Astrocyte of the hippocampus (primary cell): ENCODE measurements around the gene ZFYVE26.
A peak's percentile ranks its signal among the peaks of the same experiment; 100 is the strongest.
"Not testable (repeated sequence)": the region's sequence is repeated elsewhere in the genome, so short reads cannot be mapped to it uniquely, and the experiment has no call there.

ENCODE experiments used
- DNase-seq: peaks from one replicate; pipeline ENCODE4 v3.0.0; 2011; ENCODE audit warnings: low read depth, low spot score

ZFYVE26 gene

GRCh38 chr14:67816326-67817002 lies at the start of gene ZFYVE26:
Gene ZFYVE26, minus strand, starts transcription at chr14:67816590. Its CDS starts 627 bp downstream, at chr14:67815963.
- DNase-seq, result peak; percentile 97

GRCh38 chr14:67863223-67863622 lies 46.8 kb upstream of the ZFYVE26 start:
- DNase-seq, result no peak

GRCh38 chr14:67859169-67859749 lies 42.9 kb upstream of the ZFYVE26 start:
- no peak for DNase-seq

GRCh38 chr14:67857778-67858350 lies 41.5 kb upstream of the ZFYVE26 start:
- DNase-seq, result peak; percentile 19

GRCh38 chr14:67856827-67857226 lies 40.4 kb upstream of the ZFYVE26 start:
- DNase-seq, result peak; percentile 79

GRCh38 chr14:67853715-67854114 lies 37.3 kb upstream of the ZFYVE26 start:
- DNase-seq, result no peak

- no peak for DNase-seq
These were observed 36.7 kb upstream of the ZFYVE26 start for GRCh38 chr14:67852926-67853604.

- DNase-seq, result no peak
These were observed 35.5 kb upstream of the ZFYVE26 start for GRCh38 chr14:67851785-67852410.

- no peak for DNase-seq
These were observed 33.9 kb upstream of the ZFYVE26 start for GRCh38 chr14:67850066-67850830.

- no peak for DNase-seq
These were observed 29.7 kb upstream of the ZFYVE26 start for GRCh38 chr14:67846029-67846610.

- peak; percentile 85 for DNase-seq
These were observed 20.7 kb upstream of the ZFYVE26 start for GRCh38 chr14:67837011-67837624.

GRCh38 chr14:67835596-67835995 lies 19.2 kb upstream of the ZFYVE26 start:
- no peak for DNase-seq

GRCh38 chr14:67833403-67833802 lies 17.0 kb upstream of the ZFYVE26 start:
- DNase-seq, result no peak

GRCh38 chr14:67831113-67831512 lies 14.7 kb upstream of the ZFYVE26 start:
- DNase-seq, result no peak

- DNase-seq, result no peak
These were observed 4.7 kb upstream of the ZFYVE26 start for GRCh38 chr14:67821121-67821520.

GRCh38 chr14:67820428-67820971 lies 4.1 kb upstream of the ZFYVE26 start:
- DNase-seq, result no peak

- DNase-seq, result peak; percentile 91
These were observed 3.4 kb upstream of the ZFYVE26 start, which contains the start of gene RAD51B for GRCh38 chr14:67819563-67820421. Gene RAD51B, plus strand, starts transcription at chr14:67819779.

- not testable (repeated sequence) for DNase-seq
These were observed 2.1 kb upstream of the ZFYVE26 start for GRCh38 chr14:67818476-67818875.
